ENCODE results near the gene MYO15A.

Gene MYO15A

GRCh38 chr17:18108401-18109312 is at the start of gene MYO15A:
TSS of gene MYO15A (plus strand) at chr17:18108756. CDS start at chr17:18118801, 10,045 bp downstream.
- no peak for FAIRE-seq

GRCh38 chr17:18059283-18059682 is 49.3 kb upstream of the MYO15A start:
- no peak for FAIRE-seq

GRCh38 chr17:18064053-18064452 is 44.5 kb upstream of the MYO15A start:
- no peak for FAIRE-seq

- no peak for FAIRE-seq
Observed at GRCh38 chr17:18065546-18065945, 43.0 kb upstream of the MYO15A start.

GRCh38 chr17:18066866-18067265 is 41.7 kb upstream of the MYO15A start:
- no peak for FAIRE-seq

- FAIRE-seq, result no peak
Observed at GRCh38 chr17:18069101-18069500, 39.5 kb upstream of the MYO15A start.

- no peak for FAIRE-seq
Observed at GRCh38 chr17:18070861-18071340, 37.7 kb upstream of the MYO15A start.

GRCh38 chr17:18071751-18072150 is 36.8 kb upstream of the MYO15A start:
- no peak for FAIRE-seq

- no peak for FAIRE-seq
Observed at GRCh38 chr17:18074566-18075272, 33.8 kb upstream of the MYO15A start.

GRCh38 chr17:18076936-18077335 is 31.6 kb upstream of the MYO15A start:
- no peak for FAIRE-seq

GRCh38 chr17:18079543-18079942 is 29.0 kb upstream of the MYO15A start:
- FAIRE-seq, result no peak

GRCh38 chr17:18084256-18084655 is 24.3 kb upstream of the MYO15A start:
- FAIRE-seq, result no peak

- no peak for FAIRE-seq
Observed at GRCh38 chr17:18087610-18088491, 20.7 kb upstream of the MYO15A start, which contains the start of gene DRG2. TSS of gene DRG2 (plus strand) at chr17:18087948. CDS start at chr17:18088024, 76 bp downstream.

- FAIRE-seq, result no peak
Observed at GRCh38 chr17:18089613-18090012, 18.9 kb upstream of the MYO15A start.

GRCh38 chr17:18093616-18094408 is 14.7 kb upstream of the MYO15A start:
- no peak for FAIRE-seq

- no peak for FAIRE-seq
Observed at GRCh38 chr17:18094409-18094807, 14.1 kb upstream of the MYO15A start.

GRCh38 chr17:18099516-18099915 is 9.0 kb upstream of the MYO15A start:
- FAIRE-seq, result no peak

GRCh38 chr17:18100616-18101015 is 7.9 kb upstream of the MYO15A start:
- FAIRE-seq, result no peak

- no peak for FAIRE-seq
Observed at GRCh38 chr17:18101828-18102227, 6.7 kb upstream of the MYO15A start.

- FAIRE-seq, result no peak
Observed at GRCh38 chr17:18102640-18103039, 5.9 kb upstream of the MYO15A start.

GRCh38 chr17:18105027-18105426 is 3.5 kb upstream of the MYO15A start:
- FAIRE-seq, result no peak

- no peak for FAIRE-seq
Observed at GRCh38 chr17:18105595-18105994, 3.0 kb upstream of the MYO15A start.

All from TTC549 (cell line).